Activated CD8-positive, alpha-beta T cell treated with anti-CD3 and anti-CD28 coated beads for 36 hours (primary cell): ENCODE data around the gene GNGT1. TPM values are rescaled to one million over a fixed set of nuclear protein-coding genes. Genes with fewer than 3 reads are reported as not detected.

Source experiments
- ATAC-seq: fragments of 200-7000 bp; cut with Tn5 transposase; one replicate; pipeline ENCODE4 v1.10.0; 2021; ENCODE audit warnings: mild to moderate bottlenecking, moderate library complexity
- CTCF ChIA-PET: fragments of 350-600 bp; sonication (Branson Sonifier 250); formaldehyde crosslinking; loops from one replicate; lab custom pipeline; 2021; ENCODE audit warnings: antibody characterized with exemption; lab: Charles Lee
- POLR2A ChIA-PET: fragments of 350-600 bp; sonication (Branson Sonifier 250); formaldehyde crosslinking; loops from one replicate; lab custom pipeline; 2021; ENCODE audit warnings: antibody characterized with exemption; lab: Charles Lee
- DNase-seq: peaks from one replicate; pipeline ENCODE4 v3.0.0-alpha.2; 2020
- H3K27ac Mint-ChIP-seq: one replicate; pipeline ENCODE4 v1.8.0; 2021; ENCODE audit warnings: mild to moderate bottlenecking, mixed read lengths
- H3K27me3 Mint-ChIP-seq: one replicate; pipeline ENCODE4 v1.8.0; 2021; ENCODE audit warnings: mixed read lengths
- H3K36me3 Mint-ChIP-seq: one replicate; pipeline ENCODE4 v1.8.0; 2021; ENCODE audit warnings: low read depth, mixed read lengths
- H3K4me1 Mint-ChIP-seq: one replicate; pipeline ENCODE4 v1.8.0; 2021; ENCODE audit warnings: low read depth, mixed read lengths
- H3K4me3 Mint-ChIP-seq: one replicate; pipeline ENCODE4 v1.8.0; 2021; ENCODE audit warnings: mild to moderate bottlenecking, moderate library complexity, mixed read lengths
- H3K9me3 Mint-ChIP-seq: one replicate; pipeline ENCODE4 v1.8.0; 2021; ENCODE audit warnings: mixed read lengths
- intact Hi-C: fragments of 100-400 bp; cut with micrococcal nuclease; formaldehyde crosslinking; loops from one replicate; pipeline ENCODE4 v1.10.0; 2022
- total RNA-seq, 2 experiments: library from RNA; stranded (reverse); gene quantifications; one replicate each; pipeline ENCODE4 v1.2.3, GENCODE V29; 2021
- TF ChIP-seq, protein P1 (sequence below): fragments of 200-600 bp; IDR thresholded peaks from one replicate; pipeline ENCODE4 v1.8.0; 2022; ENCODE audit warnings: antibody characterized with exemption, mild to moderate bottlenecking

The GNGT1 gene
- total RNA-seq, 2 experiments from 2014 or later, result not detected

GRCh38 chr7:93890464-93891068, 15.8 kb upstream of the GNGT1 start, which contains the start of gene TFPI2:
Gene TFPI2, minus strand, starts transcription at chr7:93890753. Its CDS starts 75 bp downstream, at chr7:93890678.
- DNase-seq (peak; percentile 59), ATAC-seq (peak; percentile 84)
- H3K4me3 Mint-ChIP-seq, result peak within 1 kb of the TSS; percentile 55
- ChIA-PET CTCF (no interaction called here), POLR2A (no interaction called here)
- intact Hi-C loops, result loop anchor here (10.0 kb wide), 1 partner anchor 504 kb away; the partner anchor contains the start of gene COL1A2
- no peak within 1 kb of the TSS for H3K27ac Mint-ChIP-seq
- no peaks in the 10 kb centered on the region for H3K9me3 Mint-ChIP-seq
- TF ChIP-seq, protein P1, sequence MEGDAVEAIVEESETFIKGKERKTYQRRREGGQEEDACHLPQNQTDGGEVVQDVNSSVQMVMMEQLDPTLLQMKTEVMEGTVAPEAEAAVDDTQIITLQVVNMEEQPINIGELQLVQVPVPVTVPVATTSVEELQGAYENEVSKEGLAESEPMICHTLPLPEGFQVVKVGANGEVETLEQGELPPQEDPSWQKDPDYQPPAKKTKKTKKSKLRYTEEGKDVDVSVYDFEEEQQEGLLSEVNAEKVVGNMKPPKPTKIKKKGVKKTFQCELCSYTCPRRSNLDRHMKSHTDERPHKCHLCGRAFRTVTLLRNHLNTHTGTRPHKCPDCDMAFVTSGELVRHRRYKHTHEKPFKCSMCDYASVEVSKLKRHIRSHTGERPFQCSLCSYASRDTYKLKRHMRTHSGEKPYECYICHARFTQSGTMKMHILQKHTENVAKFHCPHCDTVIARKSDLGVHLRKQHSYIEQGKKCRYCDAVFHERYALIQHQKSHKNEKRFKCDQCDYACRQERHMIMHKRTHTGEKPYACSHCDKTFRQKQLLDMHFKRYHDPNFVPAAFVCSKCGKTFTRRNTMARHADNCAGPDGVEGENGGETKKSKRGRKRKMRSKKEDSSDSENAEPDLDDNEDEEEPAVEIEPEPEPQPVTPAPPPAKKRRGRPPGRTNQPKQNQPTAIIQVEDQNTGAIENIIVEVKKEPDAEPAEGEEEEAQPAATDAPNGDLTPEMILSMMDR, result no peak
- H3K4me1 Mint-ChIP-seq, result peaks cover 11% of the 10 kb centered on the region
- peaks cover 38% of the 10 kb centered on the region for H3K27me3 Mint-ChIP-seq
- no peaks in the 10 kb centered on the region for H3K36me3 Mint-ChIP-seq

- CTCF ChIA-PET, result no interaction called here
- Mint-ChIP-seq H3K27ac (no peak overlapping the region), H3K27me3 (peaks cover 31% of the 10 kb centered on the region)
Measured at GRCh38 chr7:93894426-93894825, 11.9 kb upstream of the GNGT1 start.

DNA sequence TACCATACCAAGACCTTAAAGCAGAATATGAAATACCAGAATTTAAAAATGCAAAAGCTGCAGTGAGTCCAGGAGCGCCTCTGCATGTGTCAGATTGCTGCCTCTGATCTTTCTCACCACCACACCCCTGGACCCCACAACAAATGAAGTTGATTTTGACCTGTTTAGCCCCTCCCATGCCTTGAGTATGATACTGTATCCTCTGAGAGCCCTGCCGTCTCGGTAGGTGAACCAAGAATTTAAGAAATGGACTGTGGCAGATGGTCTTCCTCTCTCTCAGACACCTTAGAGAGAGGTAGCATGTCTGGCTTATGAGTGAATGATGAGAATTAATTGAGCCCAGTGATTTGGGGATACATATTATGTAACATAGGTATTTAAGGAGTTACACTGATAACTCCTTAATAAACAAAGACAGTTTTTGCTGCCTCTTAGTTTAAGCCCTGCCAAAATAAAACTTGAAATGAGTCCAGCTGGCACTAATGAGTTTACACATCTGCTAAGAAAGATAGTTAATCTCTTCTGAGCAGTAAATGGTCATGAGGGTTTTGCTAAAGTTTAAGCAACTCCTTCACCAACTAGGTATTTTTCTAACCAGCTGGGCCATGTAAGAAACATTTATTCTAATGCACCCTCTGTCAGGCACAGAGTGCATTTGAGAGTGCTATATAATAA, 11.3 kb upstream of the GNGT1 start:
- Mint-ChIP-seq H3K27ac (no peak overlapping the region), H3K36me3 (no peaks in the 10 kb centered on the region), H3K4me3 (no peak overlapping the region), H3K27me3 (peaks cover 25% of the 10 kb centered on the region), H3K4me1 (peaks cover 6% of the 10 kb centered on the region), H3K9me3 (no peaks in the 10 kb centered on the region)
- intact Hi-C loops, result loop anchor here (10.0 kb wide), 1 partner anchor 500 kb away; the partner anchor contains the start of gene COL1A2
- DNase-seq (no peak), ATAC-seq (no peak)
- ChIA-PET POLR2A (no interaction called here), CTCF (no interaction called here)
- TF ChIP-seq, protein P1, result no peak

More at GRCh38 chr7:93894426-93894825, 11.9 kb upstream of the GNGT1 start:
- POLR2A ChIA-PET, result no interaction called here
- intact Hi-C loops, result loop anchor here (10.0 kb wide), 1 partner anchor 500 kb away; the partner anchor contains the start of gene COL1A2
- Mint-ChIP-seq H3K4me3 (no peak overlapping the region), H3K9me3 (no peaks in the 10 kb centered on the region), H3K4me1 (peaks cover 11% of the 10 kb centered on the region), H3K36me3 (no peaks in the 10 kb centered on the region)
- ATAC-seq, result no peak
- TF ChIP-seq, protein P1, result no peak
- DNase-seq, result no peak

DNA sequence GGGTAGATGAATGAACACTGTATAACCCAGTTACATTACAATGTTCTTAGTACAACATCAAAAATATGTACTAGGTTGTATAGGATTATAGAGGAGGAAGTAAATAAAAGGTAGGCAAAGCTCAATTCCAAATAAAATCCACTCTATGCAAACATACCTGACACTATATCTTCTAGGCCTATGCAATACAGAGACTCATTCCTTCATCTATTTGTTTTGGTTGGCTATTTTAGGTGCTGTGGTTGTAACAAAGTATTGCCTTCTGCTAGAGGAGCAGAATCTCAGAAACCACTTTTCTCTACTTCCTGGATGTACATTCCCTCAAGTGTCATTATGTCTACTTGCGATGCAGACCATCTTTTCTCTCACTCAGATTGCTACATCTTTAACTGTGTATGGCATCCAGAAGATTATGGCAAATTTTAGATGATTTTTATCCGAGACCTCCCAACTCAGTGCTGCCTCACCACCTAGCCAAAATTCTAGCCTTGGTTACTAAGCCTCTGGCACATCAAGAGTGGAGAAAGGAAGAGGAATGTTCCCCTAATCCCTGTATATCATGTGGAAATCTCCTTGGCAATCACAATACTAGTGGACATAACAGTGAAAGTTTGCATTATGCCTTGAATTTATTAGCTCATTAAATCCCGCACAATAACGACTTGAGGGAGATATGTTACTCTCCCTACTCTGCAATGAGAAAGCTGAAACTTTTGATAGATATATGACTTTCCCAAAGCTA, 10.3 kb upstream of the GNGT1 start:
- TF ChIP-seq, protein P1, result no peak
- Mint-ChIP-seq H3K9me3 (no peaks in the 10 kb centered on the region), H3K27ac (no peak overlapping the region), H3K4me1 (peaks cover 3% of the 10 kb centered on the region), H3K27me3 (peaks cover 20% of the 10 kb centered on the region), H3K4me3 (no peak overlapping the region), H3K36me3 (no peaks in the 10 kb centered on the region)
- CTCF ChIA-PET, result no interaction called here
- intact Hi-C loops, result loop anchor here (10.0 kb wide), 1 partner anchor 499 kb away; the partner anchor contains the start of gene COL1A2
- ATAC-seq (no peak), DNase-seq (no peak)
- POLR2A ChIA-PET, result no interaction called here
